ENCODE measurements around the gene UBE2O.

Gene UBE2O

GRCh38 chr17:76484228-76484725 lies 31.3 kb upstream of the UBE2O start:
- no peak for DNase-seq

- DNase-seq: no peak
These were observed 28.2 kb upstream of the UBE2O start for GRCh38 chr17:76481071-76481655.

DNA sequence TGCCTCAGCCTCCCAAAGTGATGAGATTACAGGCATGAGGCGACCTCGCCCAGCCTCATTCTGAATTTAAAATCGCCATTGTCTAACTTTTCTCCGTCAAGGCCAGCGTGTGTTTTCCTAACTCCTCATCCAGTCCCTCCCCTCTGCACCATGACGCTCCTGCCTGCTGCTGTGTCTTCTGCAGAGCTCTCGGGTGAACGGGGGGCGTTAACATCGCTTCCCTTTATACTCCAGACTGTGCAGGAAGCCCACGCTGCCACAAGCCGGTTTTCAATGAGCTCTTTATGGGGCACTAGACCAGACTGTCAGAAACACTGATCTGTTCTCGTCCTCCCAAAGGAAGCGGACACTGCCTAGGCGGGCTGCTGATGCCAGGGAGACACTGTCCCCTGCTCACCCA lies 27.7 kb upstream of the UBE2O start:
- DNase-seq: no peak

- DNase-seq: no peak
These were observed 26.6 kb upstream of the UBE2O start for GRCh38 chr17:76479515-76480060.

GRCh38 chr17:76478730-76479514 lies 26.0 kb upstream of the UBE2O start:
- DNase-seq: no peak

DNA sequence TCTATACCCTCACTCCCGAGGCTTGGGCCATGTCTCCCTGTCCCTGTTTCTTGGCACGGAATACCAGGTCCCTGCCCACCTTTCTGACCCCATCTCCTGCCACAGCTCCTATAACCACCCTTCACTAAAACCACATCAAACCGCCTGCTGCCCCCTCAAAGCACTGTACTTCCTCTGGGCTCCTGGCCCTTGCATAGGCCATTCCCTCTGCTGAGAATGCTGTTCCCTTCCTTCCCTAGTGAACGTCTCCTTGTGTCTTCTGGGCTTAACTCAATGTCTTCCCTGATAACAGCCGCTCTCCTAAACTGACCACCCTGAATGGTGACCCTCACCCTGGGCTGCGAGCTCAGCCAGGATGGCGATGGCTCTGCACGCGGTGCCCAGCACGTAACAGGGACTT lies 25.1 kb upstream of the UBE2O start:
- DNase-seq: no peak

GRCh38 chr17:76477576-76477975 lies 24.6 kb upstream of the UBE2O start:
- no peak for DNase-seq

DNA sequence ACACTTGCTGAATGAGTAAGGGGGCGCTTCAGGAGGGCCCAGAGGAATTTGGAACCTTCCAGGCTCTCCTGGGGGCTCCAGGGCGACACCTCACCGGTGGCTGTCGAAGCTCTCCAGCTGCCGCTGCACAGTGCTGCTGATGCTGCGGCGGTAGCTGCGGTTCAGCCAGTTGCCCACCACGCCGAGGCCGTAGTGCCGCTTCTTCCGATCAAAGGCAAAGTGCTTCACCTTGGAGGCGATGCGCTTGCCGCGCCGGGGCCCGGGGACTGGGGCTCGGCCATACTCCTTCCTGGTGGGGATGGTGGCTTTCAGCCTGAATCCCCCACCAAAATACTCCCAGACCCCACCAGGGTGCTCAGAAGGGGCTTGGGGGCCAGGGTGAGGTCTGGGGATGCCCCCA lies 23.8 kb upstream of the UBE2O start:
- no peak for DNase-seq

DNA sequence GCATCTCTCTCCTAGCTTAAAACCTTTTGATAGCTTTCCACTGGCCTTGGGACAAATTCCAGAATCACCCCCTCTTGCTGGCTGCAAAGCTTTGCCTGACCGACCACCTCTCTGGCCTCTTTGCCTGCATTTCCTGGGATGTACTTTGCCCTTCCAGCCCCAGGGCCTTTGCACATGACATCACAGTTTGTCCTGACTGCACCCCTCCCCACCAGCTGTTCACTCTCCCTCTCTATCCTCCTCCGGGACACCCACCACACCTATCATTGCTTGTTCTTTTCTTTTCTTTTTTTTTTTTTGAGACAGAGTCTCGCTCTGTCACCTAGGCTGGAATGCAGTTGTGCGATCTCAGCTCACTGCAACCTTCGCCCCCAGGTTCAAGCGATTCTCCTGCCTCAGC lies 22.4 kb upstream of the UBE2O start:
- no peak for DNase-seq

- DNase-seq: no peak
These were observed 21.9 kb upstream of the UBE2O start for GRCh38 chr17:76474894-76475293.

GRCh38 chr17:76474238-76474637 lies 21.3 kb upstream of the UBE2O start:
- no peak for DNase-seq

DNA sequence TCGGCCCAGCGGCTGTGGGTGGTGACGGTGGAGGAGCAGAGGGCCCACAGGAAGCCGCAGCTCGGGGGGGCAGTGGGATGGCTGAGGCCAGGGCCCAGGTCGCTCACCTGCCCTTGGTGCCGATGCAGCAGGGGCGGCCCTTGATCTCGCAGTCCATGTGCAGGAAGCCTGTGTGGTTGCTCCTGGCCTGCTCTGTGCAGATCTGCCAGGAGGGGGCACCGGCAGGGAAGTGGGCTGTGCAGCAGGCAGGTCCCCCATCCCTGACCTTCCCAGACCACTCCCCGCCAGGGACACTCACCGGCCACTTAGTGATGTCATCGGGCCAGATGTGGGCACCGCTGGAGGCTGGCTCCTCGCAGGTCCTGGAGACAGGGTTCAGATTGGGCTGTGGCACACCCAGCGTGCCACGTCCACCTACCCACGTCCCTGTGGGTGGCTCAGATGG lies 20.6 kb upstream of the UBE2O start:
- DNase-seq: no peak

- no peak for DNase-seq
These were observed 19.8 kb upstream of the UBE2O start for GRCh38 chr17:76472726-76473125.

DNA sequence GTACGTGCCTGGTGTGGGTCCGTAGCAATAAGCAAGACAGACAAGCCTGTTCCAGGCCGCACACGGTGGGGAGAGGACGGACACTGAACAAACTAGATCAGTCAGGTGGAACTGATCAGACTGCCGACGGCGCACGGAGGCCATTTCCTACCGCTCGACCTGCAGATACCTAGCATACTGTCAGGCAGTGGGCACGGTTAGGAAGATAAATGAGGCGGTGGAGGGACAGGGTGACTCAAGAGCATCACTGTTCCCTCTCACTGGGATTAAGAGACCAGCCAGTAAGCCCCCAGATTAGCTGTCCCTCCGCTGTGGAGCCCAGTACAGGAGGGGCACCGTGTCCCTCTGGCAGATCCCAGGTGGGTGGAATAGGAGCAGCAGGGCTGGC lies 19.3 kb upstream of the UBE2O start:
- DNase-seq: no peak

- no peak for DNase-seq
These were observed 18.7 kb upstream of the UBE2O start for GRCh38 chr17:76471498-76472257.

DNA sequence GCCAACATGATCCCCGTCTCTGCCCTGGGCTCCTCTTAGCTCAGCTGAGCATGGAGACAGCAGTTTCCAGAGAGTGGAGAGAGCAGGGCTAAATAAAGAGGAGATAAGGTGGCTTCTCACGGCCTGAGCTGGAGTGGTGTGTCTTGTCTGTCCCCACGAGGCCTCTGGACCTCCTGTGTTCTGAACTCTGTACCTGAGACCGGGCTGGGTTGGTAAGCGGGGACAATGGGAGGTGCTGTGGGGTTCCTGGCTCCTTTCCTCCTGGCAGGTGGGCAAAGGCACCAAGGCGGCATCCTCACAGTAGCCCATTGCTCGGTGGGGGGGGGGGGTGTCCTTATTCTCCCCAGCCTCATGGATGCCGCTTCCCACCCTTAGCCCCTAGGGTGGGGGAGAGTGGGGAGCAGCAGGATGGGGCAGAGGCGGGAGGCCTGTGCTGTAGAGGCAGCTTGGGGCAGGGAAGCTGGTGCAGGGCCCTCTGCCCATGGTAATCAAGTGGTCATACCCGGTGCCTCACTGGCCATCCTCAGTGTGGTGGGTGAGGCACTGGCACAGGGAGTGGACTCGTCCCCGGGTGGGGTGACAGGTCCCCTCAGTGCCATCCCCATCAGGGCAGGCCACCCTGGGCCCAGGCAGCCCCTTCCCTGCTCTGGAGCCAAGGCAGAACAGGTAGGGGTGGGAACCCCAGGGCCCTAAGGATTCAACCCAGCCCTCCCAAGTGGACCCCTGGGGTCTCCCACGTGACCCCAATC lies 17.2 kb upstream of the UBE2O start:
- DNase-seq: no peak

GRCh38 chr17:76469076-76469990 lies 16.4 kb upstream of the UBE2O start:
- DNase-seq: no peak

- DNase-seq: no peak
These were observed 15.7 kb upstream of the UBE2O start for GRCh38 chr17:76468634-76469010.

GRCh38 chr17:76467809-76468633 lies 15.1 kb upstream of the UBE2O start:
- DNase-seq: no peak

DNA sequence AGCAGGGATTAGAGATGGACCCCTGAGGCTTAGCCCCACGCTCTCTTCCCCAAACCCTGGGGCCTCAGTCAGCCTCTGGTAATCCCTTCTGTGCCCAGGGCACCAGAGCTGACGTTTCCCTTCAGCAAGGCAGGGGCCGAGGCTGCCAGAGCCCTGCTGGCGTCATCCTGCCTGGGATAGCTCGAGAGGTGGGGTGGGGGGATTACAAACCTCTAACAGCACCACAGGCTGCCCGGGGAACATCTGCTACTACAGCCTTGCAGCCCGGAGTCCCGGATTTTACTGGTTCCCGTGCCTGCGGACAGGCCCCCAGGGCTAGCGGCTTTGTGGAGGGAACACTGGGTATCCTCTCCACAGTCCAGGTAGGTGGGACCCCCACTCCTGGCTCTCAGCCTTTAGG lies 14.4 kb upstream of the UBE2O start, which contains the start of gene AANAT:
Gene AANAT (plus strand): TSS at position 238 of the 400 bp plus-strand sequence. CDS start 1,144 bp downstream, outside the sequence.
- no peak for DNase-seq

DNA sequence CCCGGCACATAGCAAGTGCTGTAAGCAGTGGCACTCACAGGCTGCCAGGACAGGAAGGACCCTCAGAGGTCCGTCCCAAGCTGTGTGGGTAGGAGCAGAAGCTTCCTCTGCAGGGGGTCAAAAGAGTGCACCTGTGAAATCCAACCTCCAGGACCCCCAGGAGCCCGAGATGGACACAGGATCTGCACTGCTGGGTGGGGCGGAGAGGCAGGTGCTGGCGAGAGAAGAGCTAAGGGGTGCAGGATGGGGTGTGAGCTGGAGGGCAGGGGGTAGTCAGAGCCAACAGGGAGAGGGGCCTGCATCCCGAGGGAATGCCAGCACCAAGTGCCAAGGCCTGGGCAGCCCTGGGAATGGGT lies 13.8 kb upstream of the UBE2O start:
- DNase-seq: no peak
